ENCODE results near the gene RNASE12.
"Not testable (repeated sequence)": the region's sequence is repeated elsewhere in the genome, so short reads cannot be mapped to it uniquely, and the experiment has no call there.

Gene RNASE12

GRCh38 chr14:20614038-20614840 is 23.1 kb upstream of the RNASE12 start:
- DNase-seq (ENCODE audit: low read depth in 2 of 2), result no peak

DNA sequence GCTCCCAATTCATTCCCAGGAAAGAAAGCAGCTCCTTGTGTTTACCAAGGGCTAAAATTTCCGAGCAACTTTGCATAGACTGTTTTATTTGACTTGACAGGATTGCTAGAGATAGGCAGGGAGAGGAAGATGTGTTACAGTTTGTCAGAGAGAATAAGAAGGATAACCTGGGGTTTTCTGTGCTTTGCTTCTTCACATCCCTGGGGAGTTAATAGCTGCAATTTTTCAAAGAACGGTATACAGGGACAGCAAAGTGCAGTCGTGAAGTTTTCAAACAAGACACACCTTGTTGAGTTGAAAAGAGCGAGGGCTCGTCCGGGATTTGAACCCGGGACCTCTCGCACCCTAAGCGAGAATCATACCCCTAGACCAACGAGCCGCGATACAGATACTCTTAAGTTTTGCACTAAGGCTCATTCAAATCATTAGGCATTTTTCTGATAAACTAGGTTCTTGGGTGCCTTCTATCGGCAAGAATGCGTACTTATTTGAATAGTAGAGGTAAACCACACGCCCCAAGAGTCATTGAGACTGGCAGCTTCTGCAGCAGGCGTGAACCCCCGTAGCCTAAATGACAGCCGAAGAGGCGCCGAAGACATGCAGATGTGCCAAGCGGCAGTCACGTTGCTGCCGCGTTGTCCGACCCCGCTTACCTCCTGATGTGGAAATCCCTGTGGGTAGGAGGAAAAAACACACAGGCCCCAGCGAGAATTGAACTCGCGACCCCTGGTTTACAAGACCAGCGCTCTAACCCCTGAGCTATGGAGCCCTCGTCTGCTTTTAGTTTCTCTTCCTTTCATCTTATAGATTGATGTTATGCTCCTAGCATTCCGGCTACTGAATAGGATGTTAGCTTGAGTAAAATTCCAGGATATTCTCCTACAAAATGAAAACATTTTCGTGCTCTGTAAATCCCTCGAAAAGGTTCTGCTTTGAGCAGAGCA is 22.2 kb upstream of the RNASE12 start:
- peak; percentile 73 to 88 for DNase-seq (ENCODE audit: low read depth in 2 of 2)

GRCh38 chr14:20612403-20612802 is 21.2 kb upstream of the RNASE12 start:
- DNase-seq (ENCODE audit: low read depth in 2 of 2), result no peak

GRCh38 chr14:20611277-20611676 is 20.1 kb upstream of the RNASE12 start:
- DNase-seq (ENCODE audit: low read depth in 2 of 2), result no peak

DNA sequence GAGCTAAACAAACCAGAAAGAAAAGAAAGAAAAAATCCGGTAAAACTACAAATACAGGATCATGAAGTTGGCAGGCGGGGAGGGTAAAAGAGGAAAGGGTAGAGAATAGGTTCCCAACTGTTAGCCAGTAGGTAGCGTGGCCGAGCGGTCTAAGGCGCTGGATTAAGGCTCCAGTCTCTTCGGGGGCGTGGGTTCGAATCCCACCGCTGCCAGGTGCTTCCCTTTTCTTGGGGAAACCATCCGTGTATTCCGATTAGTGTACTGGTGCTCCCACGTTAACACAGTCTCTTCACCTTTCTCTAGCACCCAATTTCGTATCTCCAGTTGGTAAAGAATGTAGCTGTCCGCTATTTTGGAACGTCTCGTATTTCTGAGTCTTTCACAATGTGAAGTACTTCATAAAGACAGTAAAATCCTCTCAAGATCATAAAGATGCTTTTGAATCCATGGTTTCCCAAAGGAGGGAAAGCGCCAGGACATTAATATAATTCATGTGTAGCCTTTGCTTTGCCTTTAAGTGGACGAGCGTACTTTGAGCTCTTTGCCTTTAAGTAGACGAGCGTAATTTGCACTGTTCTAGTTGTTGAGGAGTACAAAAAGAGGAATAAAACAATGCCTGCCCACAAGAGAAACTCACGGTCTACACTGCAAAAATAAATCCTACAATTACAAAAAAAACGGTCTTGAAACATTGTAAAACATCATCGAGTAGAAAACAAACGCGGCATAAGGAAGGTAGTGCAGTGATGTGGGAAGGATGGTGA is 19.0 kb upstream of the RNASE12 start:
- peak; percentile 73 to 78 for DNase-seq (ENCODE audit: low read depth in 2 of 2)

DNA sequence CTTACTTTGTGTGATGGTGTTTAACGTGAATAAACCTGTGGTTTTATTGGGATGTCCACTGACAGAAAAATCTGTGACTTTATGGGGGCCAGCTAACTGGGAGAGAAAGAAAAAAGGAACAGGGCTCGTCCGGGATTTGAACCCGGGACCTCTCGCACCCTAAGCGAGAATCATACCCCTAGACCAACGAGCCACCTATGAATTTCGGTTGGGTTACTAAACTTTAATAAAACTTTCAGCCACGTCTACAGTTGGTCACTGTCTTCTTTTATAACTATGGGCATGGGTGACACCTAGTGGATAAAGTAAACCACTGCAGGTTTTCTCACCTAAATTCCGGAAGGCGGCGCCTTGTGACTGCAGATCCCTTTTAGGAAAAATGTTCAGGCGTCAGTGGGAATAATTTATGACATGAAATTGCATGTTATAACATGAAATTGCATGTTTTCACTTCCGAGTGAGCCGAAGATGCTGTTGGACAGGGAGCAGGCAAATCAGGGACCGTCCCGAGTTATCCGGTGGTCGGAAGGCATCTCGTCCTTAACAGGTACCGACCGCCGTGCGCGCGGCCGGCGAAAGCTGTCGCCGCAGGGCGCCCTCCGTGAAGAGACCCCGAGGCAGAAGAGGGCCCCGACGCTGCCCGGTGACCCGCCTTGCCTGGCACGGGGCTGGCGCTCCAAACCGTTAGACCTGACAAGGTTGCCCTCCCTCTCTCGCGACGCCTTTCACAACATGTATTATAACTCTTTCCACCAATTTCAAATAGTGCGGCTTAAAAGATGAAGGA is 18.2 kb upstream of the RNASE12 start:
- peak in 1 of 2 donors; percentile 55 for DNase-seq (ENCODE audit: low read depth in 2 of 2)

GRCh38 chr14:20608383-20609110 is 17.4 kb upstream of the RNASE12 start:
- no peak for DNase-seq (ENCODE audit: low read depth in 2 of 2)

GRCh38 chr14:20607617-20608016 is 16.4 kb upstream of the RNASE12 start:
- DNase-seq (ENCODE audit: low read depth in 2 of 2), result no peak

DNA sequence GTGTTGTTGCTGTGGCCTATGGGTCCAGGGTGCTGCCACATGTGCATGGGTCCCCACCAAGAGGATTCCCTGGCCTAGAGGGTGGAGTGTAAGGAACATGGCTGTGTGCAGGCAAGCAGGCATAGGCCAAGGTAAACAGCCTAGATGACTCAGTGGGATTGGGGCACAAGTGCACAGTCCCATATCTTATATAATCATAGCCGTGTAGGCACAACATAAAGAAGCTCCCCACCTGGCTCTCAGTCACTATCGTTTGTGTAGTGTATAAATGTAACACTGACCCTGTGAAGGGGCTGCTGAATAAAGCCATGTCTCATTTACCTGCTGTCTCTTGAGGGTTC is 15.7 kb upstream of the RNASE12 start:
- no peak for DNase-seq (ENCODE audit: low read depth in 2 of 2)

- no peak for DNase-seq (ENCODE audit: low read depth in 2 of 2)
These were observed 15.2 kb upstream of the RNASE12 start for GRCh38 chr14:20606190-20606901.

GRCh38 chr14:20603813-20604690 is 12.9 kb upstream of the RNASE12 start:
- DNase-seq (ENCODE audit: low read depth in 2 of 2), result no peak

GRCh38 chr14:20602583-20602982 is 11.4 kb upstream of the RNASE12 start:
- no peak for DNase-seq (ENCODE audit: low read depth in 2 of 2)

DNA sequence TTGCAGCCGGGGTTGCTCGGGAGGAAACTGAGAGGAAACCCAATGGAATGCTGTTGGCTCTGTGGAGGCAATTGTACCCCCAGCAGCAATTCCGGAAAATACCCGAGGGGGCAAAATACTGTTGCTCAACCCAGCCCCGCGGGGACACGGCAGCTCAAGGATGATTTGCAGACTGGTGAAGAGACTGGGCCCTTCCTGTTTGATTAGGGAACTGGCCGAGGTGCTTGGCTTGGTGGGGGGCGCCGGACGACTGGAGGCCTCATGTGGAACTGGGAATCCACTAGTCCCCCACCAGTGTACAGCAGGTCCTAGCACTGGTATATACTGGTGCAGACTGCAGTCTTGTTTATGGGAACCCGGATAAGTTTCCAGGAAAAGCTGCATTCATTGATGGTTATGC is 10.3 kb upstream of the RNASE12 start:
- no peak for DNase-seq (ENCODE audit: low read depth in 2 of 2)

GRCh38 chr14:20597108-20597507 is 5.9 kb upstream of the RNASE12 start:
- no peak for DNase-seq (ENCODE audit: low read depth in 2 of 2)

- DNase-seq (ENCODE audit: low read depth in 2 of 2), result not testable (repeated sequence)
These were observed 4.5 kb upstream of the RNASE12 start for GRCh38 chr14:20595726-20596125.

- DNase-seq (ENCODE audit: low read depth in 2 of 2), result no peak
These were observed 1.4 kb upstream of the RNASE12 start for GRCh38 chr14:20592574-20592973.

GRCh38 chr14:20587489-20588154 is 3.6 kb downstream of the RNASE12 start, which contains the start of gene RNASE11:
TSS of gene RNASE11 (minus strand) at chr14:20588001.
- no peak for DNase-seq (ENCODE audit: low read depth in 2 of 2)

- DNase-seq (ENCODE audit: low read depth in 2 of 2), result no peak
These were observed 7.3 kb downstream of the RNASE12 start for GRCh38 chr14:20583908-20584307.
